Natural killer cell (primary cell): ENCODE results near the gene CUL3. TPM values are rescaled to one million over a fixed set of nuclear protein-coding genes. Genes with fewer than 3 reads are reported as not detected.
A peak's percentile ranks its signal among the peaks of the same experiment; 100 is the strongest.

Experiments used
- ATAC-seq, 3 donors: fragments of 150-1000 bp in 2 of 3; fragments of 200-7000 bp in 1 of 3; cut with Tn5 transposase; 1 replicate in 1 of 3; 2 replicates in 2 of 3; pipeline ENCODE4 v1.10.0; 2021; ENCODE audit warnings: mild to moderate bottlenecking in 2 of 3, moderate library complexity in 2 of 3
- DNase-seq, 2 donors: peaks; one replicate each; pipeline versions ENCODE4 v3.0.0 to v3.0.0-alpha.2; 2013 to 2021; ENCODE audit warnings: mixed read lengths in 1 of 2
- H3K27ac ChIP-seq: one replicate; pipeline ENCODE4 v1.5.1; 2013; ENCODE audit warnings: mild to moderate bottlenecking, low read length
- H3K27me3 ChIP-seq: one replicate; pipeline ENCODE4 v1.6.1; 2013; ENCODE audit warnings: low read length; ENCODE audit not compliant: control insufficient read depth, insufficient read depth
- H3K36me3 ChIP-seq: one replicate; pipeline ENCODE4 v1.6.1; 2013; ENCODE audit warnings: low read length; ENCODE audit not compliant: control insufficient read depth, insufficient read depth
- H3K4me1 ChIP-seq: one replicate; pipeline ENCODE4 v1.6.1; 2013; ENCODE audit warnings: low read length; ENCODE audit not compliant: control insufficient read depth, insufficient read depth
- H3K4me3 ChIP-seq: one replicate; pipeline ENCODE4 v1.5.1; 2013; ENCODE audit warnings: low read length
- H3K9me3 ChIP-seq: one replicate; pipeline ENCODE4 v1.6.1; 2013; ENCODE audit warnings: low read length; ENCODE audit not compliant: control insufficient read depth, insufficient read depth
- H3K27ac Mint-ChIP-seq, 2 donors: one replicate each; pipeline ENCODE4 v1.8.0; 2022; ENCODE audit warnings: mild to moderate bottlenecking in 2 of 2, mixed read lengths in 2 of 2, moderate library complexity in 1 of 2
- H3K27me3 Mint-ChIP-seq, 2 donors: one replicate each; pipeline ENCODE4 v1.8.0; 2022; ENCODE audit warnings: low read depth in 2 of 2, mixed read lengths in 2 of 2
- H3K36me3 Mint-ChIP-seq: one replicate; pipeline ENCODE4 v1.8.0; 2022; ENCODE audit warnings: mixed read lengths
- H3K4me1 Mint-ChIP-seq, 2 donors: one replicate each; pipeline ENCODE4 v1.8.0; 2022; ENCODE audit warnings: mixed read lengths in 2 of 2
- H3K4me3 Mint-ChIP-seq: one replicate; pipeline ENCODE4 v1.8.0; 2022; ENCODE audit warnings: mild to moderate bottlenecking, moderate library complexity, mixed read lengths
- H3K9me3 Mint-ChIP-seq, 2 donors: one replicate each; pipeline ENCODE4 v1.8.0; 2022; ENCODE audit warnings: mixed read lengths in 2 of 2
- whole genome bisulfite sequencing: methylation state at CpG from one replicate; pipeline ENCODE4 v1.1.7; 2013; ENCODE audit warnings: missing lambda C conversion rate; ENCODE audit not compliant: insufficient coverage; 5-methylcytosine and 5-hydroxymethylcytosine counted together
- intact Hi-C: fragments of 100-400 bp; cut with micrococcal nuclease; formaldehyde crosslinking; loops from one replicate; pipeline ENCODE4 v1.14.2; 2022
- total RNA-seq, 4 donors: library from RNA; stranded (reverse); fragments of 120-200 nt in 1 of 4; gene quantifications; one replicate each; pipeline versions ENCODE4 v1.2.3 to v1.2.4, GENCODE V29; 2013 to 2022
- TF ChIP-seq, protein P1 (sequence below): fragments of 200-600 bp; IDR thresholded peaks from one replicate; pipeline ENCODE4 v1.8.0; 2022; ENCODE audit warnings: antibody characterized with exemption

Gene CUL3
- total RNA-seq, 3 donors from 2014 or later (not counting 1 experiment from before 2014, with no cell fraction given): 102 to 125 (median 115) TPM

DNA sequence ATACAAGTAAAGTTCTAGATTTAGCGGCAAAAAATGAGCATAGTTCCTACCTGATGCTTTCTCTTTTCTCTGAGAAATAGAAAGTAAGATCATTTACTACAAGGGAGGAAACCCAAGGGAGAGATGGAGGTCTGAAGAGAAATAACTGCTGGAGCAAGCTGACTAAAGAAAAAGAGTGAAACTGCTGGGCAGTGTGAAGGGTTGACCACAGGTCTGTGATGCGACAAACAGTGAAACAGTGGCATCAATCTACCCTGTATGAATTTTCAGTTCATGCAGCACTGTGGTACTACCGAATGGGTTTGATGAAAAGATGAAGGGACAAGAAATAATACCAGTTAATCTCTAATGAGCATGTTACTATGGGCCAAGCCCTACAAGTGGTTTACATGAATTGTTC lies 52.2 kb downstream of the CUL3 start:
- H3K27ac Mint-ChIP-seq: peak overlapping the region; percentile 41 to 56
- DNase-seq (no peak), ATAC-seq (peak in 2 of 3 donors; percentile 43 to 44)
- Histone ChIP-seq H3K4me3 (no peak overlapping the region), H3K36me3 (peaks cover 18% of the 10 kb centered on the region), H3K9me3 (no peaks in the 10 kb centered on the region), H3K27ac (no peak overlapping the region), H3K27me3 (no peaks in the 10 kb centered on the region), H3K4me1 (no peaks in the 10 kb centered on the region)
- TF ChIP-seq, protein P1, sequence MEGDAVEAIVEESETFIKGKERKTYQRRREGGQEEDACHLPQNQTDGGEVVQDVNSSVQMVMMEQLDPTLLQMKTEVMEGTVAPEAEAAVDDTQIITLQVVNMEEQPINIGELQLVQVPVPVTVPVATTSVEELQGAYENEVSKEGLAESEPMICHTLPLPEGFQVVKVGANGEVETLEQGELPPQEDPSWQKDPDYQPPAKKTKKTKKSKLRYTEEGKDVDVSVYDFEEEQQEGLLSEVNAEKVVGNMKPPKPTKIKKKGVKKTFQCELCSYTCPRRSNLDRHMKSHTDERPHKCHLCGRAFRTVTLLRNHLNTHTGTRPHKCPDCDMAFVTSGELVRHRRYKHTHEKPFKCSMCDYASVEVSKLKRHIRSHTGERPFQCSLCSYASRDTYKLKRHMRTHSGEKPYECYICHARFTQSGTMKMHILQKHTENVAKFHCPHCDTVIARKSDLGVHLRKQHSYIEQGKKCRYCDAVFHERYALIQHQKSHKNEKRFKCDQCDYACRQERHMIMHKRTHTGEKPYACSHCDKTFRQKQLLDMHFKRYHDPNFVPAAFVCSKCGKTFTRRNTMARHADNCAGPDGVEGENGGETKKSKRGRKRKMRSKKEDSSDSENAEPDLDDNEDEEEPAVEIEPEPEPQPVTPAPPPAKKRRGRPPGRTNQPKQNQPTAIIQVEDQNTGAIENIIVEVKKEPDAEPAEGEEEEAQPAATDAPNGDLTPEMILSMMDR: no peak
- H3K36me3 Mint-ChIP-seq: peaks cover 12% of the 10 kb centered on the region
- peaks cover 46 to 49% of the 10 kb centered on the region in 2 donors for H3K4me1 Mint-ChIP-seq
- 74% methylated on average over 3 of the region's 3 CpGs for WGBS
- intact Hi-C loops: no loop called here
- H3K4me3 Mint-ChIP-seq: no peak overlapping the region
- no peaks in the 10 kb centered on the region for H3K9me3 Mint-ChIP-seq
- H3K27me3 Mint-ChIP-seq: no peaks in the 10 kb centered on the region

DNA sequence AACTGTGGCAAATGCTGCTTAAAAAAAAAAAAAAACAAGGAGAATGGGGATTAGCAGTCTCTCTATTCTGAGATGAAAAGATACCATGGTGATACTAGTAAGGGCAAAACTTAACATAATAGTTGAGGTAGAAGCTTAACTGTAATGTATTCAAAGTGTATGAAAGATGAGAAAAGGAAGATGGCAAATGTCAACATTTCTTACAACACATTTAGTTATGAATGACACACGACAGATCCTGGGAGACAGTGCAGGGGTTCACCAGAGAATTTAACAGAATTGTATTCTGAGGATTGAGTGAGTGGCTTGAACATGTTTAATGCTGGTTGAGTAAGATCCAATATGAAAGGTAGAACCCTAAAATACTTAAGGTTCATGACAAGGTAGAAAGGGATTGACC lies 52.7 kb downstream of the CUL3 start:
- Histone ChIP-seq H3K9me3 (no peaks in the 10 kb centered on the region), H3K4me3 (no peak overlapping the region), H3K27me3 (no peaks in the 10 kb centered on the region), H3K27ac (no peak overlapping the region), H3K36me3 (peaks cover 18% of the 10 kb centered on the region), H3K4me1 (no peaks in the 10 kb centered on the region)
- Mint-ChIP-seq H3K4me3 (no peak overlapping the region), H3K27ac (peak overlapping the region; percentile 41 to 56), H3K9me3 (no peaks in the 10 kb centered on the region), H3K4me1 (peaks cover 50 to 53% of the 10 kb centered on the region in 2 donors), H3K36me3 (peaks cover 12% of the 10 kb centered on the region), H3K27me3 (no peaks in the 10 kb centered on the region)
- ATAC-seq (no peak), DNase-seq (no peak)
- TF ChIP-seq, protein P1: no peak
- 100% methylated on average over 1 of the region's 1 CpG for WGBS
- intact Hi-C loops: no loop called here

DNA sequence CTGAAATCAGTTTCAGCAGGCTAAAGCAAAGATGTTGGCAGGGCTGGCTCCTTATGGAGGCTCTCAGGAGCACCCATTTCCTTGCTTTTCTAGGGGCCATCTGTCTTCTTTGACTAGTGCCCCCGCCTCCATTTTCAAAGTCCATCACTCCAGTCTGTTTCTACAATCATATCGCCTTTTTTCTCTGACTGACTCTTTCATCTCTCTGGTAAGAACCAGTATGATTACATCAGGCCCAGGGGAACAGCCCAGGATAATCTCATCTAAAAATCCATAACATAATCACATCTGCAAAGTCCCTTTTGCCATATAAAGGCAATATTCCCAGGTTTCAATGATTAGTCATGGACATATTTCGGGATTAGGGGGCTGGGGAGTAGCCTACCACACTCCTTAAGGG lies 57.0 kb downstream of the CUL3 start:
- Mint-ChIP-seq H3K9me3 (no peaks in the 10 kb centered on the region), H3K27ac (peak overlapping the region; percentile 15 to 85), H3K4me3 (no peak overlapping the region), H3K36me3 (peaks cover 9% of the 10 kb centered on the region), H3K27me3 (no peaks in the 10 kb centered on the region), H3K4me1 (peaks cover 67 to 70% of the 10 kb centered on the region in 2 donors)
- no peak for ATAC-seq
- H3K4me3 ChIP-seq: no peak overlapping the region
- intact Hi-C loops: no loop called here
- TF ChIP-seq, protein P1: no peak
- peaks cover 3% of the 10 kb centered on the region for H3K4me1 ChIP-seq
- H3K9me3 ChIP-seq: no peaks in the 10 kb centered on the region
- DNase-seq: no peak
- peaks cover 4% of the 10 kb centered on the region for H3K36me3 ChIP-seq
- 74% methylated on average over 2 of the region's 3 CpGs for WGBS
- H3K27ac ChIP-seq: no peak overlapping the region
- no peaks in the 10 kb centered on the region for H3K27me3 ChIP-seq

DNA sequence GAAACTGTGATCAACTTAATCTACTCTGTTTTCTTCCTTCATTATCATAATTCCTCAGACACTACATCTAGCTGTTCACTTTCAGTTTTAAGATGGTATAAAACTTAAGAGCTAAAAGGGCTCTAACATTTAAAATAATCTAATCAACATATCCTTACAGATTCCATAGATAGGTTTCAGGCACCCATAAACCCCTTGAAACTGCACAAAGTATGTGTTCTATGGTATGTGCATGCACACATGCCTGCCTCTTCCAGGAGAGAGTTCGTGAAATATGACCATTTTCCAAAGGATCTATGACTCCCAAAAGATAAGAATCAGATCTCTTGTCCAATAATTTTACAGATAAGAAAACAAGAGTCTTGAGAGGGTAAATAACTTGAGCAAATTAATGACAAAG lies 59.4 kb downstream of the CUL3 start:
- Mint-ChIP-seq H3K4me1 (peaks cover 53 to 55% of the 10 kb centered on the region in 2 donors), H3K27me3 (no peaks in the 10 kb centered on the region), H3K27ac (peak overlapping the region; percentile 85 to 90), H3K4me3 (peak overlapping the region; percentile 17), H3K36me3 (no peaks in the 10 kb centered on the region), H3K9me3 (no peaks in the 10 kb centered on the region)
- ATAC-seq (no peak), DNase-seq (no peak)
- H3K9me3 ChIP-seq: no peaks in the 10 kb centered on the region
- H3K4me1 ChIP-seq: peaks cover 12% of the 10 kb centered on the region
- H3K4me3 ChIP-seq: no peak overlapping the region
- no peak overlapping the region for H3K27ac ChIP-seq
- no peaks in the 10 kb centered on the region for H3K27me3 ChIP-seq
- TF ChIP-seq, protein P1: no peak
- no peaks in the 10 kb centered on the region for H3K36me3 ChIP-seq
- intact Hi-C loops: no loop called here
- WGBS: no CpG with 5 or more reads among the region's 1 CpG
